Bronchial epithelial cell (primary cell): ENCODE data around the gene CUL3. TPM values are rescaled to one million over a fixed set of nuclear protein-coding genes. Genes with fewer than 3 reads are reported as not detected.

Source experiments
- DNase-seq: peaks from one replicate; pipeline ENCODE4 v3.0.0-alpha.2; 2010; ENCODE audit warnings: low read depth
- FAIRE-seq: peaks from 2 replicates; lab custom pipeline; 2011; peaks lifted over from hg19 to GRCh38; lab: Jason Lieb, UNC
- H3K27me3 ChIP-seq: 2 replicates; pipeline ENCODE4 v1.5.1; 2011; ENCODE audit warnings: low read length; ENCODE audit not compliant: control insufficient read depth, insufficient read depth
- H3K36me3 ChIP-seq: 2 replicates; pipeline ENCODE4 v1.5.1; 2011; ENCODE audit warnings: low read length; ENCODE audit not compliant: control insufficient read depth, insufficient read depth
- H3K4me3 ChIP-seq: 2 replicates; pipeline ENCODE4 v1.5.1; 2011; ENCODE audit warnings: mild to moderate bottlenecking, low read depth, low read length, control low read depth
- CTCF ChIP-seq: IDR thresholded peaks from 2 replicates; pipeline ENCODE4 v1.5.1; 2011; ENCODE audit warnings: mild to moderate bottlenecking, moderate library complexity, low read length, control low read depth, inconsistent platforms; ENCODE audit not compliant: insufficient read depth, severe bottlenecking
- total RNA-seq: library from RNA; depleted of rRNA; stranded (reverse); fragments of >200 nt; gene quantifications from 2 replicates; pipeline ENCODE4 v1.2.1, GENCODE V29; 2014

Gene CUL3
- total RNA-seq, 1 donor from 2014 or later: 53.7 TPM

GRCh38 chr2:224560549-224560948 lies 24.6 kb downstream of the CUL3 start:
- FAIRE-seq (no peak), DNase-seq (no peak)
- Histone ChIP-seq H3K36me3 (no peaks in the 10 kb centered on the region), H3K4me3 (no peak overlapping the region), H3K27me3 (no peaks in the 10 kb centered on the region)
- TF ChIP-seq CTCF: no peak

- no peak for DNase-seq
- peaks cover 1% of the 10 kb centered on the region for H3K36me3 ChIP-seq
- FAIRE-seq: no peak
- no peaks in the 10 kb centered on the region for H3K27me3 ChIP-seq
- no peak for TF ChIP-seq CTCF
- no peak overlapping the region for H3K4me3 ChIP-seq
These were observed 27.6 kb downstream of the CUL3 start for GRCh38 chr2:224557610-224558009.

GRCh38 chr2:224556381-224556780 lies 28.8 kb downstream of the CUL3 start:
- FAIRE-seq (no peak), DNase-seq (no peak)
- peaks cover 1% of the 10 kb centered on the region for H3K36me3 ChIP-seq
- H3K27me3 ChIP-seq: no peaks in the 10 kb centered on the region
- TF ChIP-seq CTCF: no peak
- no peak overlapping the region for H3K4me3 ChIP-seq

- TF ChIP-seq CTCF: no peak
- DNase-seq (no peak), FAIRE-seq (no peak)
- peaks cover 1% of the 10 kb centered on the region for H3K36me3 ChIP-seq
- H3K27me3 ChIP-seq: no peaks in the 10 kb centered on the region
- H3K4me3 ChIP-seq: no peak overlapping the region
These were observed 29.3 kb downstream of the CUL3 start for GRCh38 chr2:224555823-224556366.

GRCh38 chr2:224552771-224553170 lies 32.4 kb downstream of the CUL3 start:
- DNase-seq (no peak), FAIRE-seq (no peak)
- Histone ChIP-seq H3K4me3 (no peak overlapping the region), H3K27me3 (no peaks in the 10 kb centered on the region), H3K36me3 (peaks cover 1% of the 10 kb centered on the region)
- no peak for TF ChIP-seq CTCF

- no peak for TF ChIP-seq CTCF
- FAIRE-seq: no peak
- DNase-seq: no peak
- Histone ChIP-seq H3K4me3 (no peak overlapping the region), H3K36me3 (peaks cover 1% of the 10 kb centered on the region), H3K27me3 (no peaks in the 10 kb centered on the region)
These were observed 33.5 kb downstream of the CUL3 start for GRCh38 chr2:224551693-224552092.
